Fibroblast of villous mesenchyme (primary cell): ENCODE data around the gene C19orf44. TPM values are rescaled to one million over a fixed set of nuclear protein-coding genes. Genes with fewer than 3 reads are reported as not detected.

ENCODE experiments used
- DNase-seq: peaks from one replicate; pipeline ENCODE4 v3.0.0-alpha.2; 2010; ENCODE audit warnings: low read depth
- H3K4me3 ChIP-seq: 2 replicates; pipeline ENCODE4 v1.5.1; 2011; ENCODE audit warnings: low read depth, mild to moderate bottlenecking, low read length
- CTCF ChIP-seq: IDR thresholded peaks from 2 replicates; pipeline ENCODE4 v1.5.1; 2012; ENCODE audit warnings: low read depth, mild to moderate bottlenecking, low read length; ENCODE audit not compliant: insufficient read depth
- total RNA-seq: library from RNA; depleted of rRNA; stranded (reverse); fragments of >200 nt; gene quantifications from 2 replicates; pipeline ENCODE4 v1.2.3, GENCODE V29; 2012

C19orf44 gene
- total RNA-seq, 1 donor, result 6.0 TPM

GRCh38 chr19:16518483-16519229 is 22.5 kb downstream of the C19orf44 start:
- no peak overlapping the region for H3K4me3 ChIP-seq
- TF ChIP-seq CTCF, result peak; percentile 22
- no peak for DNase-seq

GRCh38 chr19:16519230-16519687 is 23.1 kb downstream of the C19orf44 start:
- TF ChIP-seq CTCF, result no peak
- H3K4me3 ChIP-seq, result no peak overlapping the region
- no peak for DNase-seq

- H3K4me3 ChIP-seq, result no peak overlapping the region
- DNase-seq, result no peak
- no peak for TF ChIP-seq CTCF
These were observed 24.1 kb downstream of the C19orf44 start for GRCh38 chr19:16520074-16520973.

- DNase-seq, result no peak
- H3K4me3 ChIP-seq, result no peak overlapping the region
- no peak for TF ChIP-seq CTCF
These were observed 24.9 kb downstream of the C19orf44 start for GRCh38 chr19:16520986-16521624.

- DNase-seq, result no peak
These were observed 25.6 kb downstream of the C19orf44 start for GRCh38 chr19:16521715-16522289.

More at GRCh38 chr19:16521715-16522289, 25.6 kb downstream of the C19orf44 start:
- H3K4me3 ChIP-seq, result no peak overlapping the region
- TF ChIP-seq CTCF, result no peak
